GM10266 (cell line): ENCODE results near the gene SCN5A.

Experiments used
- DNase-seq: peaks from one replicate; pipeline ENCODE4 v3.0.0; 2012; ENCODE audit errors: extremely low spot score
- CTCF ChIP-seq: IDR thresholded peaks from 2 replicates; pipeline ENCODE4 v1.5.1; 2012; ENCODE audit warnings: mild to moderate bottlenecking, low read depth; ENCODE audit not compliant: control insufficient read depth, insufficient read depth; ENCODE audit errors: missing control alignments

The SCN5A gene

GRCh38 chr3:38603731-38604131, 45.8 kb downstream of the SCN5A start:
- DNase-seq = no peak
- no peak for TF ChIP-seq CTCF

GRCh38 chr3:38602576-38603250, 46.8 kb downstream of the SCN5A start:
- no peak for TF ChIP-seq CTCF

GRCh38 chr3:38601956-38602550, 47.4 kb downstream of the SCN5A start:
- no peak for TF ChIP-seq CTCF
- DNase-seq = no peak

More at GRCh38 chr3:38602576-38603250, 46.8 kb downstream of the SCN5A start:
- DNase-seq = no peak

GRCh38 chr3:38600551-38600950, 48.9 kb downstream of the SCN5A start:
- TF ChIP-seq CTCF = no peak

GRCh38 chr3:38599886-38600285, 49.6 kb downstream of the SCN5A start:
- no peak for DNase-seq
- no peak for TF ChIP-seq CTCF

More at GRCh38 chr3:38600551-38600950, 48.9 kb downstream of the SCN5A start:
- DNase-seq = no peak

- no peak for DNase-seq
- TF ChIP-seq CTCF = no peak
These were observed 50.7 kb downstream of the SCN5A start for GRCh38 chr3:38598791-38599190.

GRCh38 chr3:38597502-38598060, 51.9 kb downstream of the SCN5A start:
- TF ChIP-seq CTCF = no peak
- DNase-seq = no peak
